Activated CD4-positive, CD25-positive, alpha-beta regulatory T cell (primary cell): ENCODE data around the gene RAB20.
A peak's percentile ranks its signal among the peaks of the same experiment; 100 is the strongest.
"Not testable (repeated sequence)": the region's sequence is repeated elsewhere in the genome, so short reads cannot be mapped to it uniquely, and the experiment has no call there.

Source experiments
- DNase-seq, 4 experiments: peaks; one replicate each; lab custom pipeline; 2025; lab: John Stamatoyannopoulos, UW

Gene RAB20

GRCh38 chr13:110561344-110562035, at the start of gene RAB20:
TSS of gene RAB20 (minus strand) at chr13:110561722. CDS start at chr13:110561519, 203 bp downstream.
- peak in 1 of 4 experiments; percentile 14 for DNase-seq

DNA sequence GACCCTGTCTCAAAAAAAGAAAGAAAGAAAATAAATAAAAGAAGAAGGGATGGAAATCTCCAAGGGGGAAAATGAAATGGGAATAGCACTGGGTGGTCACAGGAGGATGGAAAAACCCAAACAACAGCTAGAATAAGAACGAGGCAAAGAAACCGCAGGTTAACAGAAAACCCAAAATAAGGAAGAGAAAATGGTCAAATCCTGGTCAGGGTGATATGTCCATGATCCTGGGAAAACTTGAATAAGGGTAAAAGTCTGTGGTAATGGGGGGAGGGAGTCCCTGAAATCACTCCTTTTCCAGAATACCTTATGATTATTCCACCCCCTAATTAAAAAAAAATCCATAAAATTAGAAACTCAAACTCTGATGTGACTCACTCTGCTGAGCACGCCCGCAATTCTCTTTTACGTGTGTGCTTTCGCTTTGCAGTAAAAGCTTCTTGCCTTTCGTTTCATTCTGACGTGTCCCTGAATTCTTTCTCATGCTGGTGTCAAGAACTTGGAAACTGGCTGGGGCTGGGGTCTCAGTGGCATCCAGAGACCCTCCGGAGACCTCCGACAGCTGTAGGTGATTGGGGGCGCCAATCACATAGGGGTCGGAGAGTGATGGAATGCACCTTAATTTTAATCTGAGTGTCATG, 49.6 kb upstream of the RAB20 start:
- DNase-seq: no peak

DNA sequence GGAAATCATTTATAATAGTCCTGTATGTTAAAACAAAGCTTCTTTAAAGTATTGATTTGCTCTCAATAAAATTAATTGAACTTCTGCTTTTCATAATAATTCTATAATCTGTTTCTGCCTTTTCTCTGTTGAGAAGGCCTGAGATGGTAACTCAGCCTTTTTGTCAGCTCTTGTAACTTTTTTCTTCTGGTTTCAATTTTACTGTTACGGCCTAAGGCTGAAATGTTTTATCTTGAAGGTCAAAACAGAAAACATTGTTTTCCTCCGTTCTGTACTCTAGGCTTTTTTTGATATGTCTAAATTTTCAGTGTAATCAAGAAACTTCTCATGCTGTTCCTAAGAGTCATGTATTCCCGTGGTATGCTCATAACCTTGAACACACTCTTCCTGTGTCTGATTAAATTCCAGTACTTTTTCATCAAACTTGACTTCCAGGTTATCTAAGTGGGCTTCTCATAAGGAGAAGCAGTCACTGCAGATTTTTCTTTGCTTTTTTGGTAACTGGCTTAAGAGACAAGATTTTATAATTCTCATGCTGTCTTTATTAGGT, 46.2 kb upstream of the RAB20 start:
- no peak for DNase-seq

DNA sequence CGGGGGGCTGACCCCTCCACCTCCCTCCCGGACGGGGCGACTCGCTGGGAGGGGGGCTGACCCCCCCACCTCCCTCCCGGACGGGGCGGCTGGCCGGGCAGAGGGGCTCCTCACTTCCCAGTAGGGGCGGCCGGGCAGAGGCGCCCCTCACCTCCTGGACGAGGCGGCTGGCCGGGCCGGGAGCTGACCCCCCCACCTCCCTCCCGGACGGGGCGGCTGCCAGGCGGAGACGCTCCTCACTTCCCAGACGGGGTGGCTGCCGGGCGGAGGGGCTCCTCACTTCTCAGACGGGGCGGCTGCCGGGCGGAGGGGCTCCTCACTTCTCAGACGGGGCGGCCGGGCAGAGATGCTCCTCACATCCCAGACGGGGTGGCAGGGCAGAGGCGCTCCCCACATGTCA, 44.8 kb upstream of the RAB20 start:
- DNase-seq: not testable (repeated sequence)

DNA sequence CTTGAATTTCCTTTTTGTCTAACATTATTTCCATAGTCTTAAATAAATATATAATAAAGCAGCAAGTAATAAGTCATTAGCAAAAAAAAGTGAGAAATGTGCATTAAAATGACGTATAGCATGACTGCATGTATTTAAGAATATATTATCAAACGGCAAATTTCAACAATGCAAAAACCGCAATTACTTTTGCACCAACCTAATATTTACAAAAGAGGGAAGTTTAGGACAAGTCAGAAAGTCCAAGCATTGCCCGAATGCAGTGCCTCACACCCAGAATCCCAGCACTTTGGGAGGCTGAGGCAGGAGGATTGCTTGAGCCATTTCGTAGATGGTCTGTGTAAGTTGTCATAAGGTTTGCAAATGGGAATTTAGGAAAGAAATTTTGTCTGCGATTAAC, 43.6 kb upstream of the RAB20 start:
- DNase-seq: no peak

DNA sequence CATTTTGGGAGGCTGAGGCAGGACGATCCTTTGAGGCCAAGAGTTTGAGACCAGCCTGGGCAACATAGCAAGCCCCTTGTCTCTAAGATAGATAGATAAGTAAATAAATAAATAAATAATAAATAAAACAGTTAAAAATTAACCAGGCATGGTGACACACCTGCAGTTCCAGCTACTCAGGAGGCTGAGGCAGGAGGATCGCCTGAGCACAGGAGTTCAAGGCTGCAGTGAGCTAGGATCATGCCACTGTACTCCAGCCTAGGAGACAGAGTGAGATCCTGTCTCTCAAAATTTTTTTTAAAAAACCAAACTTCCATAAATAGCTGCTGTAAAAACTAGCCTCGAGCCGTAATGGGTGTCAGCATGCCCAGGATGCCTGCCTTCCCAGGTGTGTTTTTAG, 39.5 kb upstream of the RAB20 start:
- no peak for DNase-seq

DNA sequence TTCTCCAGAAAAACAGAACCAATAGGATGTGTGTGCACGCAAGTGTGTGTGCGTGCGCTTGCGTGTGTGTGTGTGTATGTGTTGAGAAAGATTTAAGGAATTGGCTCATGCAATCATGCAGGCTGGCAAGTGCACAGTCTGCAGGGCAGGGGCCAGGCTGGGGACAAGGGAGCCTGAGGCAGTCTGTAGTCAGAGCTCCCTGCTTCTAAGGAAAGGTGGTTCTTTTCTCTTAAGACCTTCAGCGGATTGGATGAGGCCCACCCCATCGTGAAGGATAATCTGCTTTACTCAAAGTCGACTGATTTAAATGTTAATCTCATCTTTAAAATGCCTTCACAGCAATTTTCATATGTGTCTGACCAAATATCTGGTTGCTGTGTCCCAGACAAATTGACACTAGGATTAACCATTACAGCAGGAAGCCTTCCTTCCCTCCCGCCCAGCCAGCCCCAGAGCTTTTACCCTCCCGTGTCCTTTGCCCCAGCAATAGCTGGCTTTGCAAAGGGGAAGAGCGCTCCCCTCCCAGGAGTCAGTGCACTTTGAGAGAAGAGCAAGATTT, 38.8 kb upstream of the RAB20 start:
- DNase-seq: no peak

DNA sequence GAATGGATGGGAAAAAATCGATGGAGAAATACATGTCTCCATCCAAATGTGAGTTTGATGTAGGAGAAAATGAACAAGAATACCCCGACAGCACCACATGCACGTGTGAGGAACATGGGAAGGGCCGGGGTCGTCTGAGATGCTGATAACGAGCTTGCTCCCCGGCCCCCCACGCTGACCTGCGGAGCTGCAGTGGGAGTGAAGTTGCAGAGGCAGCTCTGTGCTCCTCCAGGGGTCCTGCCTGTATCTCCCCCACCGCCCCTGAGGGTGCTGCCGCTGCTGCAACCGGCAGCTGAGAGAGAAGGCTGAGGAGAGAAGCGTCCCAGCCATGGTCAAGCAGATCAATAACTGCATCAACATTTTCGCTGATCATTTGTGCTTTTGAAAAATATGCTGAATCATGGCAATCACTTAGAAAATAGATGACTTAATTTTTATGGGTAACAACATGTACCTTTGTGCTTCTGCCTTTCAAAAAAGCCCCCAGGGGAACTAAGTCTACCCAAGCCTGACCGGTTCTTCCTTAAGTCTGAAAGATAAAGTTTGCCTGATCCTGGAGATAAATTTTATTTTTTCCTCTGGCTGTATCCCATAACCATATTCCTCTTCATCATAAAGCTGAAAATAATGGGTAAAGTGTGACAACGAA, 35.6 kb upstream of the RAB20 start:
- DNase-seq: no peak

GRCh38 chr13:110593430-110594130, 32.1 kb upstream of the RAB20 start:
- DNase-seq: no peak

- DNase-seq: no peak
Observed at GRCh38 chr13:110592665-110593064, 31.1 kb upstream of the RAB20 start.

GRCh38 chr13:110590577-110590976, 29.1 kb upstream of the RAB20 start:
- no peak for DNase-seq

DNA sequence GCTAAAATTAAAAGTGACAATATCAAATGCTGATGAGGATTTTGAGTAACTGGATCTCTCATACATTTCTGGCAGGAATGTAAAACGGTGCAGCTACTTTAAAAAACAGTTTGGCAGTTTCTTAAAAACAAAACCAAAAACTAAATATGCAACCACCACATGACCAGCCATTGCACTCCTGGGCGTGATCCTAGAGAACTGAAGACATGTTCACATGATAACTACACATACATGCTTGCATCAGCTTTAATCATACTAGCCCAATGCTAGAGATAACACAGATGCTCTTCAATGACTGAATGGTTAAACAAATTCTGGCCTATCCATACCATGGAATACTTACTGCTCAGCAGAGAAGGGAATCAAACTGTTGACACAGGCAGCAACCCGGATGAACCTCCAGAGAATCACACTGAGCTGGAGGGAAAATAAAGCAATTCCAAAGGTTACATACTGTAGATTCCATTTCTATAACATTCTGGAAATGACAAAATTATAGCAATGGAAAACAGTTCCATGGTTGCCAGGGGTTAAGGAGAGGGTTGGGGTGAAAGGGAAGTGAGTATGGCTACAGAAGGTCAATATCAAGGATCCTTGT, 28.4 kb upstream of the RAB20 start:
- no peak for DNase-seq

DNA sequence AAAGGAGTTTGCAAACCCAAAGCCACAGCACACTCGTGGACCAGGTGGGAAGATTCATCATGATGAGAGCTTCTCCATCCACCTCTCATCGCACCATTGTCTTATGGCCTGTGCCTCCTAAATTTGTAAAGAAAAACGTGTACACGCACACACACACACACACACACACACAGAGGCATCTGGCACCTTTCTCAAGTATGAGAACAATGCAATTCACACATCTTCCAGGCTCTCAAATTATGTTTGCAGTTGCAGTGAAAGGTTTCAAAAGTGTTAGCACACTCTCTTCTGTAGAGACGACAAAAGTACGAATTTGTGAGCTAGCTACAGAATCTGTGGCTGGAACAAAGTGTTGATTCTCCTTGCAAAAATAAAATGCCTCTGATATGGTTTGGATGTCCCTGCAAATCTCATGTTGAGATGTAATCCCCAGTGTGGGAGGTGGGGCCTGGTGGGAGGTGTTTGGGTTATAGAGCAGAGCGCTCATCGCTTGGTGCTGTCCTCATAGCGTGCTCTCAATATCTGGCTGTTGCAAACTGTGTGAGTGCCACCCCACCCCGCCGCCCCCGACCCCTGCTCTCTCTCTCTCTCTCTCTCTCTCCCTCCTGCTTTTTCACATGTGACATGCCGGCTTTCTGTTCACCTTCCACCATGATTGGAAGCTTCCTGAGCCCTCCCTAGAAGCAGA, 21.8 kb upstream of the RAB20 start:
- no peak for DNase-seq

- DNase-seq: no peak
Observed at GRCh38 chr13:110582421-110582954, 21.0 kb upstream of the RAB20 start.

DNA sequence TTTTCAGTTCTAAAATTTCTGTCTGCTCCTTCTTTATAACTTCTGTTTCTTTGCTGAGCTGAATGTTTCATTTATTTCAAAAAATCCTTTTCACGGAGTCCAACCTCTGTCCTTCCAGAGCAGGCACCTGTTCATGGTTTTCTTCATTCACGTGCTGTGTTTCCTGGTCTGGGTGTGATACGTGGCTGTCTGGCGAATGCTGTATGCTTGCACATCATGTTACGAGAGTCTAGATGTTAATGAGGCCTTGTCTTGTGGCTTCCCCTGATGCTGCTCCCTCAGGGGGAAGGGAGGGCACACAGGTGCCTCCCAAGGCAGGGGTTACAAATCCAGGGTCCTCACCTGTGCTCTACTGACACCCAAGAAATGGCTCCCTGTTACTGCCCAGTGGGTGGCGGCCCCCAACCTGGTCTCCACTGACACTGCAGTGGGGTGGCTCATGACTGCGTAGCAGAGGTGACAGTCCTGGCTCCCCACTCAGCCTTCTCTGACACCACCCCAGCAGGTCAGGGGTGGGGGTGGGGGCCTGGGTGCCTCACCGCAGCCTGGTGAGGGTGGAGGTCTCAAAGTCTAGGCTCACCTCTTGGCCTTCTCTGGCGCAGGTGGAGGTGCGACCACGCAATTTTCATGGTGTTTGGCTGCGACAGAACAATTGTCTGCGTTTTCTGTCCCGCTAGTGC, 20.1 kb upstream of the RAB20 start:
- no peak for DNase-seq

DNA sequence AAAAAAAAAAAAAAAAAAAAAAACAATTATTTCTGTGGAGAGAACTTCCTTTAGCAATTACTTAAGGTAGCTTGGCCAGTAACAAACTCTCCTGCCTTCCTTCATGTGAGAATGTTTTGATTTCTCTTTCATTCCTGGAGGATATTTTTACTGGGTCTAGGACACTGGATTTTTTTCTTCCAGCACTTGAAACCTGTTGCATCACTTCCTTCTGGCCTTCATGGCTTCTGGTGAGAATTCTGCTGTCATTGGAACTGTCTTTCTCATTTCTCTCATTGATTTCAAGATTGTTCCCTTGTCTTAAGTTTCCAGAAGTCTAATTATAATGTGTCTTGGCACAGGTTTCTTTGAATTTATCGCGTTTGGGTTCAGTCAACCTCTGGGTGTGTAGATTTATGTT, 19.3 kb upstream of the RAB20 start:
- DNase-seq: no peak

GRCh38 chr13:110578363-110578762, 16.8 kb upstream of the RAB20 start:
- no peak for DNase-seq

- no peak for DNase-seq
Observed at GRCh38 chr13:110576736-110577476, 15.4 kb upstream of the RAB20 start.

- DNase-seq: no peak
Observed at GRCh38 chr13:110576070-110576394, 14.5 kb upstream of the RAB20 start.
